ENCODE data around the gene SLC52A1. TPM values are rescaled to one million over a fixed set of nuclear protein-coding genes. Genes with fewer than 3 reads are reported as not detected.

Gene SLC52A1
- total RNA-seq, 1 donor from 2014 or later = 0.26 TPM

- Histone ChIP-seq H3K36me3 (peaks cover 78% of the 10 kb centered on the region), H3K4me1 (peaks cover 17% of the 10 kb centered on the region), H3K4me3 (no peak overlapping the region), H3K27me3 (no peaks in the 10 kb centered on the region), H3K9me3 (no peaks in the 10 kb centered on the region), H3K27ac (no peak overlapping the region)
- DNase-seq = no peak
- ATAC-seq = no peak
- intact Hi-C loops (cut with DNase I) = no loop called here
- TF ChIP-seq, protein P1, sequence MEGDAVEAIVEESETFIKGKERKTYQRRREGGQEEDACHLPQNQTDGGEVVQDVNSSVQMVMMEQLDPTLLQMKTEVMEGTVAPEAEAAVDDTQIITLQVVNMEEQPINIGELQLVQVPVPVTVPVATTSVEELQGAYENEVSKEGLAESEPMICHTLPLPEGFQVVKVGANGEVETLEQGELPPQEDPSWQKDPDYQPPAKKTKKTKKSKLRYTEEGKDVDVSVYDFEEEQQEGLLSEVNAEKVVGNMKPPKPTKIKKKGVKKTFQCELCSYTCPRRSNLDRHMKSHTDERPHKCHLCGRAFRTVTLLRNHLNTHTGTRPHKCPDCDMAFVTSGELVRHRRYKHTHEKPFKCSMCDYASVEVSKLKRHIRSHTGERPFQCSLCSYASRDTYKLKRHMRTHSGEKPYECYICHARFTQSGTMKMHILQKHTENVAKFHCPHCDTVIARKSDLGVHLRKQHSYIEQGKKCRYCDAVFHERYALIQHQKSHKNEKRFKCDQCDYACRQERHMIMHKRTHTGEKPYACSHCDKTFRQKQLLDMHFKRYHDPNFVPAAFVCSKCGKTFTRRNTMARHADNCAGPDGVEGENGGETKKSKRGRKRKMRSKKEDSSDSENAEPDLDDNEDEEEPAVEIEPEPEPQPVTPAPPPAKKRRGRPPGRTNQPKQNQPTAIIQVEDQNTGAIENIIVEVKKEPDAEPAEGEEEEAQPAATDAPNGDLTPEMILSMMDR (IDR thresholded peaks at IDR 0.05) = no peak
These were observed 31.9 kb downstream of the SLC52A1 start for GRCh38 chr17:5003214-5003867.

- TF ChIP-seq, protein P1 (IDR thresholded peaks at IDR 0.05) = no peak
- H3K36me3 ChIP-seq = peaks cover 67% of the 10 kb centered on the region
- H3K9me3 ChIP-seq = no peaks in the 10 kb centered on the region
- H3K4me3 ChIP-seq = no peak overlapping the region
- peaks cover 18% of the 10 kb centered on the region for H3K4me1 ChIP-seq
- DNase-seq (no peak), ATAC-seq (no peak)
- intact Hi-C loops (cut with DNase I) = no loop called here
- H3K27me3 ChIP-seq = no peaks in the 10 kb centered on the region
- H3K27ac ChIP-seq = no peak overlapping the region
These were observed 33.0 kb downstream of the SLC52A1 start for GRCh38 chr17:5002121-5002788.

- H3K27ac ChIP-seq = peak overlapping the region; percentile 94
- ATAC-seq (peak; percentile 7), DNase-seq (peak; percentile 88)
- peaks cover 46% of the 10 kb centered on the region for H3K36me3 ChIP-seq
- peak overlapping the region; percentile 98 for H3K4me3 ChIP-seq
- intact Hi-C loops (cut with DNase I) = no loop called here
- no peaks in the 10 kb centered on the region for H3K27me3 ChIP-seq
- TF ChIP-seq, protein P1 (IDR thresholded peaks at IDR 0.05) = no peak
- peaks cover 23% of the 10 kb centered on the region for H3K4me1 ChIP-seq
- H3K9me3 ChIP-seq = no peaks in the 10 kb centered on the region
These were observed 35.0 kb downstream of the SLC52A1 start for GRCh38 chr17:5000237-5000639.

- Histone ChIP-seq H3K27me3 (no peaks in the 10 kb centered on the region), H3K4me1 (peaks cover 23% of the 10 kb centered on the region), H3K36me3 (peaks cover 40% of the 10 kb centered on the region), H3K27ac (peak overlapping the region; percentile 94), H3K9me3 (no peaks in the 10 kb centered on the region), H3K4me3 (peak overlapping the region; percentile 98)
- TF ChIP-seq, protein P1 (IDR thresholded peaks at IDR 0.05) = no peak
- intact Hi-C loops (cut with DNase I) = no loop called here
- ATAC-seq (no peak), DNase-seq (no peak)
These were observed 35.7 kb downstream of the SLC52A1 start for GRCh38 chr17:4999430-5000093.

GRCh38 chr17:4998732-4999429 is 36.3 kb downstream of the SLC52A1 start:
- H3K27ac ChIP-seq = peak overlapping the region; percentile 94
- DNase-seq = peak; percentile 78

More at GRCh38 chr17:4998732-4999429, 36.3 kb downstream of the SLC52A1 start:
- peaks cover 33% of the 10 kb centered on the region for H3K36me3 ChIP-seq
- H3K9me3 ChIP-seq = no peaks in the 10 kb centered on the region
- H3K27me3 ChIP-seq = no peaks in the 10 kb centered on the region
- H3K4me3 ChIP-seq = peak overlapping the region; percentile 98
- H3K4me1 ChIP-seq = peaks cover 23% of the 10 kb centered on the region
- ATAC-seq = peak; percentile 8
- intact Hi-C loops (cut with DNase I) = no loop called here
- TF ChIP-seq, protein P1 (IDR thresholded peaks at IDR 0.05) = no peak
